PFSK-1 (cell line): ENCODE data around the gene CARMIL3.

ENCODE experiments used
- POLR2AphosphoS5 ChIP-seq: IDR thresholded peaks from 2 replicates; pipeline ENCODE4 v1.6.1; 2012; ENCODE audit warnings: low read depth, mild to moderate bottlenecking, control low read depth, low read length, moderate library complexity
- TAF1 ChIP-seq: IDR thresholded peaks from 2 replicates; pipeline ENCODE4 v1.6.1; 2012; ENCODE audit warnings: low read length, control low read depth, borderline replicate concordance; ENCODE audit not compliant: insufficient read depth

DNA sequence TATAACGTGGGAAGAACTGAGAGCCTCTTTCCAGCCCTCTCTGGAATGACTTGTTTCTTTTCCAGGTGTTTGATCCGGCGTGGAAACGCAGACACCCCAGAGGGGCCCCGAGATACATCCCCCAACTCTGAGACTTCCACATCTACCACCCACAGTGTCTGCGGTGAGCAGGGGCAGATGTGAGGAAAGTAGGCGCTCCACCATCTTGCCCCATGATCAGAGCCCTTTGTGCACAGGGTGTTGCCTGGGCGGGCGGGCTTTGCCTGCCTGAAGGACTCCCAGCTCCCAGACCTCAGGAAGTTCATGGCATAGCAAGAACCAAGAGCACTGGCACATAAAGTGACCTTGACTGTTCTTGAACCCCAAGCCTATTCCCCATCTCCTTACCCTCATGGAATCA lies 2.8 kb downstream of the CARMIL3 start:
- TF ChIP-seq POLR2AphosphoS5, result no peak
- no peak for TF ChIP-seq TAF1
